GM12873 (cell line): ENCODE data around the gene WFDC10B.

Experiments used
- TF ChIP-seq, protein P1 (sequence below): IDR thresholded peaks from 2 replicates; pipeline ENCODE4 v1.5.1; 2012; ENCODE audit warnings: low read depth, mild to moderate bottlenecking, moderate library complexity, low read length, control low read depth; ENCODE audit not compliant: insufficient read depth; ENCODE audit errors: missing control alignments

Gene WFDC10B

DNA sequence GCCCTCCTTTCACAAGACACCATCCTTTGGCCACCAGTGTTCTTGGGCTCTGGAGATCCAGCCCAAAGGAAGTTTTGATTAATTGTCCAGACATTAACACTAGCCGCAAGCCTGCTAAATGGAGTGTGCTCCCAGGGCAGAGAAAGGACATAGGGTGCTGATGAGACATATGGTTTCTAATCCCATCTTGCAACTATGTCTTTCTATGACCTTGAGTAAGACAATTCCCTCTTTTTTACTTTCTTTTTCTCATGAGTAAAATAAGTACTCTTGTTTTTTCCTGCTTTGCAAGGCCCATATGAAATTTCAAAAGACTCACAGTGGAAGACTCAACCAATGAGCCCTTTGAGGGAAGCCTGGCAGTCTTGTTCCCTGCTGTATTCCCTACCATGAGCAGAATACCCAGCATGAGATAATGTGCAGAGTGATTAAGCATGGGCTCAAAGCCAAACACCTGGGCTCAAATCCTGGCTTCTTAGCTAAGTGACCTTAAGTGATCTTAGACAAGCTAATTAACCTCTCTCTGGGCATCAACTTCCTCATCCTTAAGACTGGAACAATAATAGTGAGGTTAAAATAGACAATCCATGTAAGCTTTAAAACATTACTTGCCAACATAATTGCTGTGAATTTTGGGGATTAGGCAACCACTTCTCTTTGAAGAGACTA is at the start of gene WFDC10B:
TSS of gene WFDC10B (minus strand) at position 51 of the 669 bp plus-strand sequence. CDS start 19,027 bp downstream, outside the sequence.
- TF ChIP-seq, protein P1, sequence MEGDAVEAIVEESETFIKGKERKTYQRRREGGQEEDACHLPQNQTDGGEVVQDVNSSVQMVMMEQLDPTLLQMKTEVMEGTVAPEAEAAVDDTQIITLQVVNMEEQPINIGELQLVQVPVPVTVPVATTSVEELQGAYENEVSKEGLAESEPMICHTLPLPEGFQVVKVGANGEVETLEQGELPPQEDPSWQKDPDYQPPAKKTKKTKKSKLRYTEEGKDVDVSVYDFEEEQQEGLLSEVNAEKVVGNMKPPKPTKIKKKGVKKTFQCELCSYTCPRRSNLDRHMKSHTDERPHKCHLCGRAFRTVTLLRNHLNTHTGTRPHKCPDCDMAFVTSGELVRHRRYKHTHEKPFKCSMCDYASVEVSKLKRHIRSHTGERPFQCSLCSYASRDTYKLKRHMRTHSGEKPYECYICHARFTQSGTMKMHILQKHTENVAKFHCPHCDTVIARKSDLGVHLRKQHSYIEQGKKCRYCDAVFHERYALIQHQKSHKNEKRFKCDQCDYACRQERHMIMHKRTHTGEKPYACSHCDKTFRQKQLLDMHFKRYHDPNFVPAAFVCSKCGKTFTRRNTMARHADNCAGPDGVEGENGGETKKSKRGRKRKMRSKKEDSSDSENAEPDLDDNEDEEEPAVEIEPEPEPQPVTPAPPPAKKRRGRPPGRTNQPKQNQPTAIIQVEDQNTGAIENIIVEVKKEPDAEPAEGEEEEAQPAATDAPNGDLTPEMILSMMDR: no peak

DNA sequence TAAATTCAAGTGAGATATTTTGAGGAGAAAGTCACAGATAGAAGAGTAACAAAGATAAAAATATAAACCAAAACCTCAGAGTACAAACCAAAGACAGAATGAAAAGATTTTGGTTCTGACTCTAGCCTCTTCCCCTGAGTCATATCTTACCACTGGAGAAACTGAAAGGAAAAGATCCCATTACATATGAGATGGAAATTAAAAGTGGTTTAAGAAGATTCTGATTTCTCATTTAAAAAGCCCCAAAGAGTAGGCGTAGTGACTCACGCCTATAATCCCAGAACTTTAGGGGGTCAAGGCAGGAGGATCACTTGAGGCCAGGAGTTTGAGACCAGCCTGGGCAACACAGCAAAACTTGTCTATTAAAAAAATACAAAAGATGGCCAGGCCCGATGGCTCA is 47.9 kb upstream of the WFDC10B start:
- TF ChIP-seq, protein P1: no peak

DNA sequence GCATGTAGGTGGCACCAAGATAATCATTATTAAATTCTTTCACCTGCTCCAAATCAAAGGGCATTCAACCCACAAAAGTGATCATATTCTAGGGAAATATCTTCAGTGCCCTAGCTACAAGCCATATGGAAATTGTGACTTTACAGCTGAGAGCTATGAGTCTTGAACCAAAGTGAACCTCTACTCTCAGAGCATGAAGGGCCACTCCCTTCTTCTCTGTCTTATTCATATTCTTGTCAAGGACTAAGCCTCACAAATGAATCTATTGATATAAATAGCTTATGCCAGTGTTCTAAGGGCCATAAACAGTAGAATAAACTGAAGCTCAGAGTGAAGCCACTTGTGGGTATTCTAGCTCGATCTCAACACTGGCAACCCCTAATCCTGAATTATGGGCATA is 46.9 kb upstream of the WFDC10B start:
- TF ChIP-seq, protein P1: no peak

DNA sequence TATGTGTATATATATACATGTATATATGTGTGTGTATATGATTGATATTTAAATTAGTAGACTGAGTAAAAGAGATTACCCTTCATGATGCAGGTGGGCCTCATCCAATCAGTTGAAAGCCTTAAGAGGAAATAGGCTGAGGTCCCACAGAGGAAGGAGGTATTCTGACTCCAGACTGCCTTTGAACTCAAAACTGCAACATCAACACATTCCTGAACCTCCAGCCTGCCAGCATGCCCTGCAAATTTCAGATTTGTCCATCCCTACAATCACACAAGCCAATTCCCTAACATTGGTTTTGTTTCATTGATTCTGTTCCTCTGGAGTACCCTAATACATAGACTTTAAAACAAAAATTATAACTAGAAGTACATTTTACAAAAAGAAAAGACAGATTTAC is 40.2 kb upstream of the WFDC10B start:
- TF ChIP-seq, protein P1: no peak

DNA sequence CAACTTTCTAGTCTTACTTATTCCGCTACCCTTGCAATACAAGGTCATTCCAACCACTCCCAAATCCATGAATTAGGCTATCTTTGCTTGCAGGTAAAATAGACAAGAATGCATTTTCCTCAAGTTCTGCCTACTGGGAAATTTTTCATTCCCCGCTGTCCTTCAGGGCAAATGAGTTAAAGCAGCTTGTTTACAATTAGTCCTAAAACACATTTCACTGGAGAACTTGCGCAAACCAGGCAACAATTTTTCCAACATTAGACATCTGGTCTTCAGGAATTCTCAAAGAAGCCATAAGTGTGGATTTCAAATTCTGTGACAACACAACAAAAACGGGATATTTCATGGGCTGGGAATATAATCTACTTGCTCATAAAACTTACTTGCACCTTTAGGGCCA is 37.8 kb upstream of the WFDC10B start:
- TF ChIP-seq, protein P1: no peak

DNA sequence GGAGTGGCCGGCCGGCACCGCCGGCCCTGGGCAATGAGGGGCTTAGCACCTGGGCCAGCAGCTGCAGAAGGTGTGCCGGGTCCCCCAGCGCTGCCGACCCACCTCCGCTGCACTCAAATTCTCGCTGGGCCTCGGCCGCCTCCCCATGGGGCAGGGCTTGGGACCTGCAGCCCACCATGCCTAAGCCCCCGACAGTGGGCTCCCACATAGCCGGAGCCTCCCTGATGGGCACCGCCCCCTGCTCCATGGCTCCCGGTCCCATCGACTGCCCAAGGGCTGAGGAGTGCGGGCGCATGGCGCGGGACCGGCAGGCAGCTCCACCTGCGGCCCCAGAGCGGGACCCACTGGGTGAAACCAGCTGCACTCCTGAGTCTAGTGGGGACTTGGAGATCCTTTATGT is 31.2 kb upstream of the WFDC10B start:
- TF ChIP-seq, protein P1: no peak

DNA sequence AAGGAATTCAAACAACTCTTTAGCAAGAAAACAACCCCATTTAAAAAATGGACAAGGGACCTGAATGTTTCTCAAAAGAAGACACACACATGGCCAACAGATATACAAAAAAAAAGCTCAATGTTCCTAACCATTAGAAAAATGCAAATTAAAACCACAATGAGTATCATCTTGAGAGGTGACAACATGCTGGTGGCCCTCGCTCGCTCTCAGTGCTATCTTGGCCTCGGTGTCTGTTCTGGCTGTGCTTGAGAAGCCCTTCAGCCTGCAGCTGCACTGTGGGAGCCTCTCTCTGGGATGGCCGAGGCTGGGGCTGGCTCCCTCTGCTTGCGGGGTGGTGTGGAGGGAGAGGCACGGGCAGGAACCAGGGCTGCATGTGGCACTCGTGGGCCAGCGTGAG is 30.7 kb upstream of the WFDC10B start:
- TF ChIP-seq, protein P1: no peak

DNA sequence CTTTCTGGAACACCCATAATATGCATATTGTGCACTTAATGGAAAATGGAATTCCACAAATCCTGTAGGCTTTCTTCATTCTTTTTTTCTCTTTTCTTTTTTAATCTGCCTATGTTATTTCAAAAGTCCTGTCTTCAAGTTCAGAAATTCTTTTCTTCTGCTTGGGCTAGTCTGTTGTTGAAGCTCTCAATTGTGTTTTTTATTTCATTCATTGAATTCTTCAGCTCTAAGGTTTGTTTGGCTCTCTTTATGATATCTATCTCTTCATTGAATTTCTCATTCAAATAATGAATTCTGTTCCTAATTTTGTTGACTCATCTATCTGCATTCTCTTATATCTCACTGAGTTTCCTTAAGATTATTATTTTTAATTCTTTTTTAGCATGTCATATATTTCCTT is 27.4 kb upstream of the WFDC10B start:
- TF ChIP-seq, protein P1: no peak
